WERI-Rb-1 (cell line): ENCODE data around the gene KCNJ5.

Source experiments
- DNase-seq: peaks from one replicate; pipeline ENCODE4 v3.0.0-alpha.2; 2020
- H3K27ac ChIP-seq: fragments of 250-450 bp; sonication (Bioruptor Pico); 2 replicates; pipeline ENCODE4 v1.5.1; 2020; ENCODE audit warnings: mild to moderate bottlenecking, moderate library complexity
- H3K27me3 ChIP-seq: fragments of 250-450 bp; sonication (Bioruptor Pico); 2 replicates; pipeline ENCODE4 v1.5.1; 2021; ENCODE audit warnings: mild to moderate bottlenecking, low read depth, moderate library complexity; ENCODE audit not compliant: insufficient read depth, severe bottlenecking
- H3K36me3 ChIP-seq: fragments of 250-450 bp; sonication (Bioruptor Pico); 2 replicates; pipeline ENCODE4 v1.5.1; 2020; ENCODE audit warnings: mild to moderate bottlenecking, moderate library complexity
- H3K4me3 ChIP-seq: 2 replicates; pipeline ENCODE4 v1.5.1; 2011; ENCODE audit warnings: low read depth, mild to moderate bottlenecking, control low read depth, low read length
- H3K9me3 ChIP-seq: fragments of 250-450 bp; sonication (Bioruptor Pico); 2 replicates; pipeline ENCODE4 v1.5.1; 2021; ENCODE audit warnings: mild to moderate bottlenecking, moderate library complexity; ENCODE audit not compliant: severe bottlenecking
- CTCF ChIP-seq: IDR thresholded peaks from 2 replicates; pipeline ENCODE4 v1.5.1; 2011; ENCODE audit warnings: low read depth, mild to moderate bottlenecking, control low read depth, inconsistent platforms, low read length

Gene KCNJ5

DNA sequence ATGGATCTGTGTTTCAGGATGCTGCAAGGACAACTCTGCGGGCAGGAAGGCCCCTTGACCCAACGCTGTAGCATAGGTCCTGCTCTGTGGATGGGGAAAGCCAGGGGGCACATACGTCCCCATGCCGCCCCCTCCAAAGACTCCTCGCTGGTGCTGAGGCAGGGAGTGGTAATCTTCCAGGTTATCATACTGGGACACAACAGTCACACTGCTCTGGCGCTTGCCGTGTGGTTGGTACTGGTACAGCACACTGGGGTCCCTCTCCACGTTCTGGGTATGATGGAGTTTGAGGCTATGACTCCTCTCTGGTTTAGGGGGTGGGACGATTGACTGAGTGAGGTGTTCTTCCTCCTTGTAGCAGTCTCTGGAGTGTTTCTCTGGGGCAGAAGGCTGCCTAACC, 77.8 kb downstream of the KCNJ5 start:
- no peak overlapping the region for H3K27ac ChIP-seq
- no peak overlapping the region for H3K4me3 ChIP-seq
- peaks cover 49% of the 10 kb centered on the region for H3K36me3 ChIP-seq
- DNase-seq: no peak
- H3K27me3 ChIP-seq: no peaks in the 10 kb centered on the region
- no peak for TF ChIP-seq CTCF
- no peaks in the 10 kb centered on the region for H3K9me3 ChIP-seq
